Neuron (in vitro differentiated cells): Measurements from ENCODE around the gene NFS1.
"Not testable (repeated sequence)": the region's sequence is repeated elsewhere in the genome, so short reads cannot be mapped to it uniquely, and the experiment has no call there.

ENCODE experiments used
- H2AFZ ChIP-seq: one replicate; pipeline ENCODE4 v1.6.1; 2013; ENCODE audit warnings: low read depth, mild to moderate bottlenecking, inconsistent platforms, low read length, moderate library complexity
- H3K27me3 ChIP-seq: one replicate; pipeline ENCODE4 v1.6.1; 2013; ENCODE audit warnings: low read length; ENCODE audit not compliant: insufficient read depth
- H3K36me3 ChIP-seq: one replicate; pipeline ENCODE4 v1.6.1; 2013; ENCODE audit warnings: low read length; ENCODE audit not compliant: insufficient read depth
- H3K4me1 ChIP-seq: one replicate; pipeline ENCODE4 v1.6.1; 2013; ENCODE audit warnings: low read length; ENCODE audit not compliant: insufficient read depth
- H3K4me3 ChIP-seq: 2 replicates; pipeline ENCODE4 v1.5.1; 2013; ENCODE audit warnings: mild to moderate bottlenecking, low read length, moderate library complexity
- H3K9me3 ChIP-seq: one replicate; pipeline ENCODE4 v1.6.1; 2013; ENCODE audit warnings: low read length

Gene NFS1

GRCh38 chr20:35699127-35699956 is at the start of gene NFS1, which contains the start of gene ROMO1:
TSS of gene NFS1 (minus strand) at chr20:35699352. CDS start at chr20:35699288, 64 bp downstream.
TSS of gene ROMO1 (plus strand) at chr20:35699405. CDS start at chr20:35699633, 228 bp downstream.
- Histone ChIP-seq H3K36me3 (peaks cover 36% of the 10 kb centered on the region), H3K9me3 (no peaks in the 10 kb centered on the region), H2AFZ (peak within 1 kb of the TSS; percentile 93), H3K4me3 (peak within 1 kb of the TSS; percentile 72), H3K27me3 (no peaks in the 10 kb centered on the region), H3K4me1 (peaks cover 15% of the 10 kb centered on the region)

- not testable (repeated sequence) for H3K9me3 ChIP-seq, H3K27me3 ChIP-seq, H2AFZ ChIP-seq, H3K4me3 ChIP-seq
- Histone ChIP-seq H3K36me3 (peaks cover 14% of the 10 kb centered on the region), H3K4me1 (peaks cover 25% of the 10 kb centered on the region)
Measured at GRCh38 chr20:35744492-35744841, 45.3 kb upstream of the NFS1 start.

DNA sequence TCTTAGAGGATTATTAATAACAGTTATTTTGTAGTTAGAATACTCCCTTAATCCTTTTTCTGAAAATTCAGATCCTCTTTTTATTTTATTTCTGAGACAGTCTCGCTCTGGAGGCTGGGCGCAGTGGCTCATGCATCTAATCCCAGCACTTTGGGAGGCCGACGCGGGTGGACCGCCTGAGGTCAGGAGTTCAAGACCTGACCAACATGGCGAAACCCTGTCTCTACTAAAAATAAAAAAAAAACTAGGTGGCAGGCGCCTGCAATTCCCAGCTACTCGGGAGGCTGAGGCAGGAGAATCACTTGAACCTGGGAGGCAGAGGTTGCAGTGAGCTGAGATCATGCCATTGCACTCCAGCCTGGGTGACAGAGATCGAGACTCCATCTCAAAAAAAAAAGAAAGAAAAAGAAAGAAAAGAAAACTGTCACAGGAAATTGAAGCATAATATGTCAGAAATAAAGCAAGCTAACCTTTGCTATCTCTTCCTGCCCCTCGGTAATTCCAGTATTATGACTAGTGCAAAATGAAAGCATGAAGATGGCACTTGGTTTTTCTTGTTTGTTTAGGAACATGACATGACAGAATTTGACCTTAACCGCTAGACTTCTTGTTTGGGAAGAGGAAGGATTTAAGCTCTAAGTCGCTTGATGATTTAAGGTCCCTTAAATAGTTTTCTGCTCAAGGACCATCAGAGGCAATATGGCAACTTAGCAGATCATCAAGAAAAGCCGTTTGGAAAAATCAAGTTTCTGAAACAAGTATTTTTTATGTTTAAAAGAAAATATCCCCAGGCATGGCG is 44.7 kb upstream of the NFS1 start:
- peaks cover 19% of the 10 kb centered on the region for H3K36me3 ChIP-seq
- H3K27me3 ChIP-seq, result no peaks in the 10 kb centered on the region
- H3K9me3 ChIP-seq, result no peaks in the 10 kb centered on the region
- peaks cover 28% of the 10 kb centered on the region for H3K4me1 ChIP-seq
- peak overlapping the region; percentile 80 for H3K4me3 ChIP-seq
- no peak overlapping the region for H2AFZ ChIP-seq

GRCh38 chr20:35742741-35743523 is 43.8 kb upstream of the NFS1 start:
- H3K4me3 ChIP-seq, result peak overlapping the region; percentile 80
- H3K36me3 ChIP-seq, result peaks cover 29% of the 10 kb centered on the region
- no peaks in the 10 kb centered on the region for H3K27me3 ChIP-seq

GRCh38 chr20:35741892-35742740 is 43.0 kb upstream of the NFS1 start, which contains the start of gene RBM39:
TSS of gene RBM39 (minus strand) at chr20:35742260. CDS start at chr20:35740874, 1,386 bp downstream.
- peak within 1 kb of the TSS; percentile 100 for H3K4me3 ChIP-seq
- H3K9me3 ChIP-seq, result no peaks in the 10 kb centered on the region
- H3K4me1 ChIP-seq, result peaks cover 28% of the 10 kb centered on the region
- peaks cover 34% of the 10 kb centered on the region for H3K36me3 ChIP-seq
- no peaks in the 10 kb centered on the region for H3K27me3 ChIP-seq
- peak within 1 kb of the TSS; percentile 21 for H2AFZ ChIP-seq

More at GRCh38 chr20:35742741-35743523, 43.8 kb upstream of the NFS1 start:
- H3K4me1 ChIP-seq, result peaks cover 28% of the 10 kb centered on the region
- H3K9me3 ChIP-seq, result no peaks in the 10 kb centered on the region
- no peak overlapping the region for H2AFZ ChIP-seq

DNA sequence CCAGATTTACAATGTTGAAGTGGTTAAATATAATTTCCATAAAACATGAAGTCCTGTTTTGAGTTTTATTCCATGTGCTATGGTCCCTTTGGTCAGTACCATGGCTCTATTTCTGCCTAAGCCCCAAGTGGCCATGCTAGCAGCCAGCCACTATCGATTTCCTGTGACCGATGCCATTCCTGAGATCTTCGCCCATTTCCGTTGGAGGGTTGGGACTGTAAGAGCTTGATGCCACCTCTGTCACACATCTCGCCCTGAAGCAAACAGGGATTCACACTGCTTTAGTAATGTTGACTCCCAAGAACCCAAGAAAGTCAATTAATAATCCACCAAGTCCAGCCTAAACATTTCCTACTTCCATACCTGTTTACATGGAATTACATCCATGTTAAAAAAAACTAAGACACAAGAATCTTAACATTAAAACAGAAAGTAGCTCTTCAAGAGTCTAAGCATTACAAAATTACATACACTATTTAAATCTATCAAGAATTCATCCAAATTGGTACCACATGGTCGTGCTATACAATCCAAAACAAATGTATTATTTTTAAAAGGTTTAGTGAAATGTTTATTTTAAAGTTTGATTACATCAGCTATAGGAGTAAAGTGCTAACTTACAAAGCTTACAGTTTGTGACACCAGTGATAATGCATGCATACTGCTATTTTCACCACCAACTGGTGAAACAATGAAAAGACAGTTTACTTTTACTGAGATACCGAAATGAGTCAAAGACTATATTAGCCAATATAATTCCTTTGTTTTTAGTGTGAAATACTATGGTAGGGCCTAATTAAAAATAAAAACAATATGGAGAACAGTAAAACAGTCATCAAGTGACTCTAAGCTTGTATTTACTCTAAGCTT is 40.4 kb upstream of the NFS1 start:
- H3K36me3 ChIP-seq, result peaks cover 60% of the 10 kb centered on the region
- H3K9me3 ChIP-seq, result no peaks in the 10 kb centered on the region
- H3K27me3 ChIP-seq, result no peaks in the 10 kb centered on the region
- no peak overlapping the region for H2AFZ ChIP-seq
- peak overlapping the region; percentile 100 for H3K4me3 ChIP-seq
- H3K4me1 ChIP-seq, result peaks cover 30% of the 10 kb centered on the region

DNA sequence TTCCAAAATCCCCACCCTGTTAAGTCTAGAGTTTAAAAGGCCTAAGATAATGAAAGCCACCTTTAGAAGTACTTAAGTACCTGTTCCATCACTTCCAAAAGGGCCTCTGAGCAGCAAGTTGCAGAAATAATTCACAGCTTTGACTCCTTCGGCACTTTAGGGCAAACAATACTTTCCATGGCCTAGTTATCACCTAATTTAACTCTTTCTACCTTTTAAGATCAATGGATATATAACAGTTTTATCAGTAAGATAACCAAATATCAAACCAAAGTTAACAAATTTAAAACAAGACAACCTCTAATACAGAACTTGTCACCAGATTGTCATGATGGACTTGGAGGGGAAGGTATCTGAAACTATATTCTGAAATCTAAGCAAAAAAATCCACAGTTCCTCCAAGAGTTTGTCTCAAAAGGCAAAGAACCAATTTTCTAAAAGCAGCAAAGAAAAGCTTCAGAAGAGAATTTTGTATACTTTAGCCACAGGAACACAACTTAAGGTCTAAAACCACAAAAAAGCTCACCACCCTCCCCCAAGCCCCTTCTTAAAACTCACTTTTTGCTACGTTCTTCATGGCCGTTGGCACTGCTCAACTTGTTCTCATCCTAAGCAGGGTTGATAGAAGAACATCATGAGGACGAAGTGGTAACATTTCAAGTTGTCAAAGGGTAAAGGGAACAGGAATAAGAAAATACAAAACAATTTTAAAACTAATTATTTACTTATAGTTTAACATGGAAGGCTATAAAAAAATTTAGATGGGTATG is 39.4 kb upstream of the NFS1 start:
- no peaks in the 10 kb centered on the region for H3K27me3 ChIP-seq
- peaks cover 69% of the 10 kb centered on the region for H3K36me3 ChIP-seq
- H2AFZ ChIP-seq, result no peak overlapping the region
- peaks cover 26% of the 10 kb centered on the region for H3K4me1 ChIP-seq
- H3K9me3 ChIP-seq, result no peaks in the 10 kb centered on the region
- no peak overlapping the region for H3K4me3 ChIP-seq

- H3K4me1 ChIP-seq, result peaks cover 19% of the 10 kb centered on the region
- H3K4me3 ChIP-seq, result no peak overlapping the region
- H2AFZ ChIP-seq, result no peak overlapping the region
- H3K9me3 ChIP-seq, result no peaks in the 10 kb centered on the region
- H3K27me3 ChIP-seq, result no peaks in the 10 kb centered on the region
- peaks cover 76% of the 10 kb centered on the region for H3K36me3 ChIP-seq
Measured at GRCh38 chr20:35737865-35738333, 38.7 kb upstream of the NFS1 start.

DNA sequence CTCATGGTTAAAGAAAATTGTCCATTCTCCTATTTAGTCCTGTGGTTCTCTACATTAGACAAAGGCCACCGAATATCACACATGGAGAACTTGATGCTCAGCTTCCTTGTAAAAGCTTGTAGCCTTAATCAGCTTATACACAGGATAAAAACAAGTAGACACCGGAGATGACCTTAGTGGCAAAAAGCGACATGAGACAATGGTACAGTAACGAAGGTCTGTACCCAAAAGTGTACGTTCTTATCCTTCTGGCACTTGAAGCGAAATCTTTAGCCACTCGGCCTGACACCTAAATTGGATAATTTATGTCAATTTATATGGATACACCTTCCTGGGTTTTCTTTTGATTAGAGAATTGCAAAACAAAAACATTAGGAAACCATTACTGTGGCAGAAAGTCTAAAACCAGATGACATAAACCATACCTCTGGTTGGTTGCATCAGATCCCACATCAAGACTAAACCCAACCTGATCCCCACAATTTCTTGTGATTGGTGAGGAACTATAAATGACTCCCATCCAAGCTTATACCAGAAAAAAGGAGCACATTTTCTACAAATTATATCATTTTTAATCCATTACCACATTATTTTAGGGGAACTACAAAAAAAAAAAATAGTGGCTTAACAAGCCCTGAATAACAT is 36.8 kb upstream of the NFS1 start:
- no peak overlapping the region for H3K4me3 ChIP-seq
- no peak overlapping the region for H2AFZ ChIP-seq
- peaks cover 96% of the 10 kb centered on the region for H3K36me3 ChIP-seq
- no peaks in the 10 kb centered on the region for H3K9me3 ChIP-seq
- peaks cover 19% of the 10 kb centered on the region for H3K4me1 ChIP-seq
- no peaks in the 10 kb centered on the region for H3K27me3 ChIP-seq

- H3K4me1 ChIP-seq, result peaks cover 11% of the 10 kb centered on the region
- H3K4me3 ChIP-seq, result no peak overlapping the region
- H2AFZ ChIP-seq, result no peak overlapping the region
- H3K9me3 ChIP-seq, result no peaks in the 10 kb centered on the region
- H3K36me3 ChIP-seq, result peaks cover 97% of the 10 kb centered on the region
- no peaks in the 10 kb centered on the region for H3K27me3 ChIP-seq
Measured at GRCh38 chr20:35734777-35735649, 35.9 kb upstream of the NFS1 start.
